Cardiac muscle cell (in vitro differentiated cells and primary cell): ENCODE measurements around the gene SLC8A3. TPM values are rescaled to one million over a fixed set of nuclear protein-coding genes. Genes with fewer than 3 reads are reported as not detected.

Experiments used
- DNase-seq, 2 donors: peaks; one replicate each; pipeline versions ENCODE4 v3.0.0 to v3.0.0-alpha.2; 2010 to 2017; ENCODE audit warnings: low read depth in 1 of 2, low spot score in 1 of 2
- H3K27ac ChIP-seq: fragments of 200-600 bp; sonication (generic); 2 replicates; pipeline ENCODE4 v1.5.1; 2016
- H3K27me3 ChIP-seq: fragments of 200-600 bp; sonication (generic); 2 replicates; pipeline ENCODE4 v1.6.0; 2016; ENCODE audit warnings: control low read depth
- H3K36me3 ChIP-seq: fragments of 200-600 bp; sonication (generic); 2 replicates; pipeline ENCODE4 v1.5.1; 2016; ENCODE audit warnings: control low read depth
- H3K4me1 ChIP-seq: fragments of 200-600 bp; sonication (generic); 2 replicates; pipeline ENCODE4 v1.8.1; 2017; ENCODE audit warnings: low read depth, mild to moderate bottlenecking, mixed run types
- H3K4me3 ChIP-seq: fragments of 200-600 bp; sonication (generic); 2 replicates; pipeline ENCODE4 v1.5.1; 2016; ENCODE audit warnings: mild to moderate bottlenecking
- H3K9me3 ChIP-seq: fragments of 200-600 bp; sonication (generic); 2 replicates; pipeline ENCODE4 v1.5.1; 2017; ENCODE audit warnings: low read depth, mild to moderate bottlenecking, control low read depth
- polyA plus RNA-seq: library from polyadenylated mRNA; unstranded; fragments of >200 nt; fragmentation: Nextera tagmentation; extraction: Ambion mirVana; gene quantifications from 2 replicates; pipeline ENCODE4 v1.2.1, GENCODE V29; 2016
- total RNA-seq: library from RNA; depleted of rRNA; stranded (reverse); fragments of >200 nt; gene quantifications from 2 replicates; pipeline ENCODE4 v1.2.3, GENCODE V29; 2016
- TF ChIP-seq, protein P1 (sequence below): IDR thresholded peaks from 2 replicates; pipeline ENCODE4 v1.5.1; 2012; ENCODE audit warnings: low read depth, mild to moderate bottlenecking, low read length

Gene SLC8A3
- total and polyA plus RNA-seq, 2 experiments from 2014 or later, result 0.09 to 1.0 TPM

DNA sequence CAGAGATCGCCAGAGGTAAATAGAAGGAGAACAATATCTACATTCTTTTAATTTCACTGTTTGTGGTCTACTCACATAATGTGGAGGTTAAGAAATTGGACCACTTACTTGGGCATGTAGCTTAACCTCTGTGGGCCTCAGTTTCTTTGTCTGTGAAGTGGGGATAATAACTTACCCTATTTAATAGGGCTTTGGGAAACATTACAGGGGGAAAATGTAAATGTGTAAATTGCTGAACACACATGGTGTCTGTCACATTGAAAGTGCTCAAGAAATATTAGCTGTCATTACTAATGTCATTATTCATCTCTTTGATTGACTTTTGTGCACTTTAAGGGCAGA is 140.5 kb downstream of the SLC8A3 start:
- H3K36me3 ChIP-seq, result no peaks in the 10 kb centered on the region
- H3K27me3 ChIP-seq, result peaks cover 19% of the 10 kb centered on the region
- no peaks in the 10 kb centered on the region for H3K4me1 ChIP-seq
- no peak overlapping the region for H3K4me3 ChIP-seq
- H3K27ac ChIP-seq, result no peak overlapping the region
- H3K9me3 ChIP-seq, result no peaks in the 10 kb centered on the region
- TF ChIP-seq, protein P1, sequence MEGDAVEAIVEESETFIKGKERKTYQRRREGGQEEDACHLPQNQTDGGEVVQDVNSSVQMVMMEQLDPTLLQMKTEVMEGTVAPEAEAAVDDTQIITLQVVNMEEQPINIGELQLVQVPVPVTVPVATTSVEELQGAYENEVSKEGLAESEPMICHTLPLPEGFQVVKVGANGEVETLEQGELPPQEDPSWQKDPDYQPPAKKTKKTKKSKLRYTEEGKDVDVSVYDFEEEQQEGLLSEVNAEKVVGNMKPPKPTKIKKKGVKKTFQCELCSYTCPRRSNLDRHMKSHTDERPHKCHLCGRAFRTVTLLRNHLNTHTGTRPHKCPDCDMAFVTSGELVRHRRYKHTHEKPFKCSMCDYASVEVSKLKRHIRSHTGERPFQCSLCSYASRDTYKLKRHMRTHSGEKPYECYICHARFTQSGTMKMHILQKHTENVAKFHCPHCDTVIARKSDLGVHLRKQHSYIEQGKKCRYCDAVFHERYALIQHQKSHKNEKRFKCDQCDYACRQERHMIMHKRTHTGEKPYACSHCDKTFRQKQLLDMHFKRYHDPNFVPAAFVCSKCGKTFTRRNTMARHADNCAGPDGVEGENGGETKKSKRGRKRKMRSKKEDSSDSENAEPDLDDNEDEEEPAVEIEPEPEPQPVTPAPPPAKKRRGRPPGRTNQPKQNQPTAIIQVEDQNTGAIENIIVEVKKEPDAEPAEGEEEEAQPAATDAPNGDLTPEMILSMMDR, result no peak
- DNase-seq, result no peak

DNA sequence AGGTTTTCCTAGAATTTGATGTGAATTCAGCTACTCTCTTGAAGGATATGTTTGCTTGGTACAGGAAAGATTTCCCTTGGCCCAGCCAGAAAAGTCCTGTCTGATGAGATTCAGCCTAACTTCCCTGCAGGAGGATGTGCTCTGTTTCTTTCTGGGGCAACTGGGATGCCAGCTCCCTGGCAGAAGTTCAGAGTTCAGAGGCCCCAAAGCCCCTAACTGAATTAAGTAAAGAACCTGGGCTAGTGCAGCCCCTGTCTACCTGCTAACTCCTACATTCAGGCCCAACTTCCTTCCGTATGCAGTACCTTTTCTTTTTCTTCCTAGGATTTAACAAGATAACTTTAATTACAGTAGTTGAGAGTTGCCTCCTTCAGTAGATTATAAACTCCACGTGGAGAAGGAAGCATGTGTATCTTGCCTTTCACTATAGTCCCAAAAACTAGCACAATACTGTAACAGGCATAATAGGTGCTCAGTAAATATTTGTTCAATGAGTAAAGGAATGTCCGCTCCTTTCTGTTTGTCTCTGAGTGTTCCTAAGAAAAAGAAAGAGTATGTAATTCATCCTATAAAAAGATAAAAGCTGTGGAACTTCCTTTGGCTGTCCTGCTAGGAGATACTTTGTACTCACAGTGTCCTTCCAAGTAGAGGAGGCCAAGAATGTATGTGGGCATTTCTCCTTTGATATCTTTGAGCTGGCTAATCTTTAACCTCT is 141.0 kb downstream of the SLC8A3 start:
- H3K4me1 ChIP-seq, result no peaks in the 10 kb centered on the region
- H3K9me3 ChIP-seq, result no peaks in the 10 kb centered on the region
- no peak overlapping the region for H3K27ac ChIP-seq
- no peak overlapping the region for H3K4me3 ChIP-seq
- no peaks in the 10 kb centered on the region for H3K36me3 ChIP-seq
- no peak for DNase-seq
- TF ChIP-seq, protein P1, result no peak
- peaks cover 24% of the 10 kb centered on the region for H3K27me3 ChIP-seq

DNA sequence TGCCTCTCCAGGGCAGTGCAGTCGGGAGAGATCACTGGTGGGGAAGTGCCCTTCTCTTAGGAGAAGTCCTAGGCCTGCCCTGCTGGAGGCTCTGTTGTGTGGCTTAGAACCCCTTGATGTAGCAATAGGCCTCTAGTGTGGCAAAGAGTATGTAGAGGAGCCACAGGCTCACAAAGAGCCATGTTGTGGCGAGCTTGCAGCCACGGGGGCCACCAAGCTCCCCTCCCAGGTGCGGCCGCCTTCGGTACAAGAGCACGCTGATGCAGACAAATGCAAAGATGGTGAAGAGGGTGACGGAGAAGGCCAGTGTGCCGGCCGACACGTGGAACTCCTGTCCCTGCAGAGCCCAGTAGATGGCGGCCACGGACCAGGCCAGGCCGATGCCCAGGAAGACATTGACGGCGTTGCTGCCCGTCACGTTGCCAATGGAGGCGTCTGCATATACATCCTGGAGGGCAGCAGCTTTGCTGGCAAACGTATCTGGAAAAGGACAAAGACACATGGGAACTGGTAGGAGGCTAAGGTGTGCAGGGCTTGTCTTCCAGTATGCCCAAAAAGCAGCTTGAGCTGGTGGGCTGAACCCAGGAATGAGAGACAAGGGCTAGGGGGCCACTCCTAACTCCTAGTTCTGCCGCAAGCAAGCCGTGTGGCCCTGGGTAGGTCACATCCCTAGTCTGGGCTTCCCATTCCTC is 142.8 kb downstream of the SLC8A3 start:
- Histone ChIP-seq H3K9me3 (no peaks in the 10 kb centered on the region), H3K4me3 (no peak overlapping the region), H3K4me1 (no peaks in the 10 kb centered on the region), H3K36me3 (no peaks in the 10 kb centered on the region), H3K27me3 (peaks cover 41% of the 10 kb centered on the region), H3K27ac (no peak overlapping the region)
- peak; percentile 77 to 79 for DNase-seq
- TF ChIP-seq, protein P1, result peak; percentile 80

DNA sequence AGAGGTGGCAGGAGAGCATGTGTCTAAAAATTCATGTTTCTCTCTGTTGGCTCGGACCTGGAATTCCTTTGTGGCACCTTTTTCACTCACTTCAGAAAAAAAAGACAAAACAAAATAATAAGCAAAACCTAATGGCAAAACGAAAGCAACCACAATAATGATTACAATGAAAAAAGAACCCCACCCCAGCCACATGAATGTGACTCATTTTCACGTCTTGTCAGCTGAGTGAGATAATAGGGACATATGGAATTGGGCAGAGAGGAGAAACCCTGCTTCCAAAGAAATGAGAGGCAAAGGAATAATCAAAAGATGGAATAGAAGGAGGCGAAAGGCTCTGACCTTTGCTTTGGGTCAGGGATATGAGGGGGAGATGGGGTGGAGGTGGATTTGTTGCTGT is 143.4 kb downstream of the SLC8A3 start:
- Histone ChIP-seq H3K4me3 (no peak overlapping the region), H3K4me1 (no peaks in the 10 kb centered on the region), H3K9me3 (no peaks in the 10 kb centered on the region), H3K27ac (no peak overlapping the region), H3K36me3 (no peaks in the 10 kb centered on the region), H3K27me3 (peaks cover 48% of the 10 kb centered on the region)
- DNase-seq, result no peak
- TF ChIP-seq, protein P1, result no peak

DNA sequence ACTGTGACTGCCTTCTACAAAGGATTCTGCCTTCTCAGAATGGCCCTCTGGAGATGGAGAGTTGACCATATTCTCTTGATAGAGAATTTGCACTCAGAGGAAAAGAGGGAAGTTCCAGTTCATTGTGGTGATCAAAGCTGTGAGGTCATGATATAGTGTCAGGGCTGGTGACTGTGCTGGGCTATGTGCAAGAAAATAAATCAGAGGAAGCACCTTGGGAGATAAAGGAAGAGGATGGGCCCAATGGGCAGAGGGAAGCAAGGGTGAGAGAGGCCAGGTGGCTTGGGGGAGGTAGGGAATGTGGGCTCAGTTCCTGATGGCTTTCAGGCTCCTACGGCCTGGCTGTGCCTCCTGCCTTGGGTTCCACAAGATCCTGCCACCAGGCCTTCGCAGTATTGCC is 145.8 kb downstream of the SLC8A3 start:
- Histone ChIP-seq H3K27me3 (peaks cover 65% of the 10 kb centered on the region), H3K4me3 (no peak overlapping the region), H3K36me3 (no peaks in the 10 kb centered on the region), H3K27ac (no peak overlapping the region), H3K9me3 (no peaks in the 10 kb centered on the region), H3K4me1 (no peaks in the 10 kb centered on the region)
- DNase-seq, result no peak
- TF ChIP-seq, protein P1, result no peak
